H4 (cell line): ENCODE measurements around the gene SLC25A53. TPM values are rescaled to one million over a fixed set of nuclear protein-coding genes. Genes with fewer than 3 reads are reported as not detected.
"Not testable (repeated sequence)": the region's sequence is repeated elsewhere in the genome, so short reads cannot be mapped to it uniquely, and the experiment has no call there.

Source experiments
- DNase-seq: peaks from one replicate; pipeline ENCODE4 v3.0.0-alpha.2; 2015; ENCODE audit warnings: low spot score
- total RNA-seq: library from RNA; depleted of rRNA; stranded (reverse); fragments of >200 nt; shearing (Covaris generic); gene quantifications from 2 replicates; pipeline ENCODE4 v1.2.3, GENCODE V29; 2014

Gene SLC25A53
- total RNA-seq, 1 experiment from 2014 or later, result 4.4 TPM

GRCh38 chrX:104134583-104135261 lies 22.1 kb downstream of the SLC25A53 start:
- DNase-seq, result no peak

GRCh38 chrX:104130808-104131207 lies 26.0 kb downstream of the SLC25A53 start:
- no peak for DNase-seq

- DNase-seq, result no peak
These were observed 30.0 kb downstream of the SLC25A53 start for GRCh38 chrX:104126856-104127255.

GRCh38 chrX:104122829-104123228 lies 34.0 kb downstream of the SLC25A53 start:
- DNase-seq, result no peak

GRCh38 chrX:104118765-104119164 lies 38.0 kb downstream of the SLC25A53 start:
- no peak for DNase-seq

- DNase-seq, result no peak
These were observed 39.0 kb downstream of the SLC25A53 start for GRCh38 chrX:104117759-104118158.

GRCh38 chrX:104113222-104113965 lies 43.4 kb downstream of the SLC25A53 start:
- DNase-seq, result peak; percentile 68

GRCh38 chrX:104112326-104112951 lies 44.4 kb downstream of the SLC25A53 start, which contains the start of gene ZCCHC18:
ZCCHC18 (plus strand) TSS chrX:104112523; CDS start chrX:104114112, 1,589 bp downstream.
- DNase-seq, result peak; percentile 32

GRCh38 chrX:104110491-104111240 lies 46.1 kb downstream of the SLC25A53 start:
- DNase-seq, result not testable (repeated sequence)

- no peak for DNase-seq
These were observed 47.9 kb downstream of the SLC25A53 start for GRCh38 chrX:104108955-104109354.

GRCh38 chrX:104105330-104106262 lies 51.2 kb downstream of the SLC25A53 start:
- no peak for DNase-seq

- DNase-seq, result no peak
These were observed 52.1 kb downstream of the SLC25A53 start for GRCh38 chrX:104104676-104105075.

- no peak for DNase-seq
These were observed 57.9 kb downstream of the SLC25A53 start for GRCh38 chrX:104098919-104099318.

- peak; percentile 58 for DNase-seq
These were observed 58.5 kb downstream of the SLC25A53 start for GRCh38 chrX:104098151-104098808.

GRCh38 chrX:104085919-104086318 lies 70.9 kb downstream of the SLC25A53 start:
- no peak for DNase-seq

GRCh38 chrX:104085477-104085876 lies 71.3 kb downstream of the SLC25A53 start:
- no peak for DNase-seq

- no peak for DNase-seq
These were observed 72.1 kb downstream of the SLC25A53 start for GRCh38 chrX:104084534-104085277.

GRCh38 chrX:104084063-104084462 lies 72.7 kb downstream of the SLC25A53 start:
- no peak for DNase-seq

- not testable (repeated sequence) for DNase-seq
These were observed 79.0 kb downstream of the SLC25A53 start for GRCh38 chrX:104077854-104078253.
